Measurements from ENCODE around the gene FAM237A. TPM values are rescaled to one million over a fixed set of nuclear protein-coding genes. Genes with fewer than 3 reads are reported as not detected.
A peak's percentile ranks its signal among the peaks of the same experiment; 100 is the strongest.

Gene FAM237A
- not detected for total RNA-seq

DNA sequence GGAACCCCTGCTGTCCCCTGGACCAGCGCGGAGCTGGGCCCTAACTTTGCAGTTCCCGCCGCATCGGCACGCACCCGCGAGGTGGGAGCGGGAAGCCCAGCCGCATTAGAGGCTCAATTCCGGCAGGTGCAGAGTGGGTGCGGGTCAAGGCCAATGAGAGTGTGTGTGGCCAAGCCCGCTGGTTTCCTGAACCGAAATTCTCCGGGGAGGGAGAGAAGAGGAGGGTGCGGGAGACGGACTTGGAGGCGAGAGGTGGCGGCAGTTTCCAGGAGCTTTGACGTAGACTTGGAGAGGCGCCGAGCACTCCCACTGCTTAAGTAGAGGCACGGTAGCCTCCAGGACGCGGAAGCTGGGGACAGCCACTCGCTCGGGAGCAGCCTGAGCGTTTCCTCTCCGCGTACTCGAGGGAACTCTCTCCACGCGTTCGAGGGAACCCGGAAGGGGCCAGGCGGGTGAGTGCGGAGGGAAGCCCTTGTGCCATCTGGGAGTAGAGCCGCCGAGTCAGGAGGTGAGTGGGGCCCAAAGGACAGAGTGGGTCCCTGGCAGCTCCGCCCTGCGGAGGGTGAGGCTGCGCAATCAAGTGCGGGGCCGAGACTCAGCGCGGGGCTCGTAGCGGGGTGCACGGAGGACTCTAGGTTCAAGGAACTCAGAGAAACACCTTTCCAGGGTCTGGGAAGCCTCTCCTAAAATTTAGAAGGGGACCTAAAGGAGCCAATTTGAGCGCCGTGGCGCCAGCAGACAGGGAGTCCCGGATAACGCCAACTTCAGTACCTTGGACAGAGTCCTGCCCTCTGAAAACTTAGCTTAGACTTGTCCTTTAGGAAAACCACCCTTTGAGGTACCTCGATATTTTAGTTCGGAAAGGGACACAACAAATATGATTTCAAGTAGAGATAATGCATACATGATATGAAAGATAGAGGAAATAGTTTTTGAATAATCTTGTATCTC is at the start of gene FAM237A:
FAM237A (plus strand) TSS at position 413 of the 951 bp plus-strand sequence. CDS start 1,750 bp downstream, outside the sequence.
- ATAC-seq (peak; percentile 83), DNase-seq (ENCODE audit: low spot score) (peak; percentile 44)

DNA sequence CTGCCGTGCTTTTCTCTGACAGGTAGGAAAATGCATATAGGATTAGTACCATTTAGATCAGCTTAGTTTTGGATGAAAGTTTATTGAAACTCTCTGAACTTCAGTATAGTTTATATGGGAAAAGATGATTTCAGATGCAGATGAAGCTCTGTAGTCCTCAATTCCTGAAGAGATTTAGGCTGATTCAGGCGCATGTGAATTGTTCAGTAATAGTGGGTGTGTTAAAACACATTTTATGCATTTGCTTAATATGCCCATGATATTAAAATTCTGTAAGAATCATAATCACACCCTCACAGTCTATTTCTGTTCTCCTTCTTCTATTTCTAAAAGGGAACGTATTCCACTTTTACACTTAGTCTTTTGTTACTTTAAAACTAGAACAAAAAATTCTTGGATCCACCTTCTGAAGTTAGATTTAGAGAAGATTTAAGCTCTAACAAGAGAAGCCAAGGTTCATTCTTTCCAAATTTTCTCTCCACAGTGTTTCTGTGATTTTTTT is 44.5 kb upstream of the FAM237A start:
- DNase-seq (ENCODE audit: low spot score), result no peak

GRCh38 chr2:206603243-206603642 is 39.0 kb upstream of the FAM237A start:
- ATAC-seq, result no peak

More for the DNA sequence above, 44.5 kb upstream of the FAM237A start:
- ATAC-seq, result no peak

DNA sequence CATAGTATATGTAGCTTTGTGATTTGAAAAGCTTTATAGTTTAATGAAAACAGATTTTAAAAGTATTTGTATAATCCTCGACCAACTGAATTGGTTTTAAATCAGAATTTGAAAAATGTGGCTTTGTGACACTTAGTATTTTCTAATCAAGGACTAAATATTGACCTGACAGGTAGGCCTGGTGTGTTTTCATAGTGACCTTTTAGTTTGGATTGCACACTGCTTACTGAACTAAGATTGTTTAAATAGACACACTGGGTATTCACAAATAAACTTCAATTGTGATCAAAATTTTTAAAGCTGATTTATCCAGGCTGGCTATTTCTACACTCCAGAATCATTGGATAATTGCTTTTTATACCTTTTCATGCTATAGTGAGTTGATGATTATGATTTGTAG is 31.8 kb upstream of the FAM237A start:
- DNase-seq (ENCODE audit: low spot score) (no peak), ATAC-seq (peak; percentile 54)

More at GRCh38 chr2:206603243-206603642, 39.0 kb upstream of the FAM237A start:
- DNase-seq (ENCODE audit: low spot score), result no peak

DNA sequence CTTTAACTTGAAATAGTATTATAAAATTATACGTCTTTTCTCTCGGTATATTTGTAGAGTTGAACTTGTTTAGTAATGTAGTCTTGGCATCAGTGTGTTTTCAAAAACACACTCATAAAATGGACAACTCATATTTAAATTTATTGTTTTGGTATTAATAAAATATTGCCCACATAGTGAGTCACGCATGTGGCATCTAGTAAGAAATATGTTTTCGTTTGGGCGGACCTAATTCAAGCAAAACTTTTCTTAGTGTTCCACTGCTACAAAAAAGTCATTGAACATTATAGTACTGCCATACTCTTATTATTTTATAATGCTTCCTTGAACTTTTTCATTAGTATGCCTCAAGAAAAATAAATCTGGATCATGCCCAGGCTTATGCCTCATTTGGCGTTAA is 31.1 kb upstream of the FAM237A start:
- DNase-seq (ENCODE audit: low spot score) (no peak), ATAC-seq (no peak)

DNA sequence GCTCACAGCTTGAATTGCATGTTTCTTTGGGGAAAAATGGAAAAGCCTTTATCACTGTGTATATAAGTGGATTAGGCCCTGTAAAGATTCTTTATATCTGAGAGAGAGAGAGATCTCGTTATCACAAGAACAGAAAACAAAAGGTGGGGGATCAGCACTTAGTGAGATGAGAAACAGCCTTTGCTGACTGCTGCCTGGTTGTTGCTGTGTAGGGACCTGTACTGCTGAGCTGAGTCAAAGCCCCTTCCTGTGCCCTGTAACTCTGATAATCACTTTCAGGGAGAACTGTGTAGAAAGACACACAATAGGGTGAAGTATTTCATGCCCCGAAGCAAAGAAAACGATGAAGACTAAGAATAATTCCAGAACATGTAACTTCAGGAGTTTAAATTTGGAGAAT is 30.6 kb upstream of the FAM237A start:
- DNase-seq (ENCODE audit: low spot score) (no peak), ATAC-seq (no peak)

DNA sequence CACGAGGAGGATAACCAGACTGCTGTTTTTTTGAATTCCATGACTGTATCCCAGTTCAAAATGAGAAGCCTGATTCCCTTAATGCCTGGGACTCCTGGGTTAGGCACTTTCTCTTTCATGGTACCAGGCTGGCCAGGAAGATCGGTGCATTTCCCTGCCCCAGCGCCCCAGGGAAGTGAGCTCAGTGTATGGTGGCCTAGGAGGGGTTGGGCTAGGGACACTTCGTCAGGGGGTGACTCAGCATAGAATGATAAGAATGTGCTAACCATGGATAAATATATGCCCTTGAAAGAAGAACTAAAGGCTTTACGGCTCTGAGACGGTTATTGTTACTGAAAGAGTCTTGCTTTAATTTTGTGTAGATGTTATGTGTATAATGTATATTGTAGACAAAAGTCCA is 27.5 kb upstream of the FAM237A start:
- DNase-seq (ENCODE audit: low spot score), result no peak
- ATAC-seq, result no peak

- no peak for DNase-seq (ENCODE audit: low spot score)
- ATAC-seq, result no peak
Observed at GRCh38 chr2:206615417-206616089, 26.7 kb upstream of the FAM237A start.

DNA sequence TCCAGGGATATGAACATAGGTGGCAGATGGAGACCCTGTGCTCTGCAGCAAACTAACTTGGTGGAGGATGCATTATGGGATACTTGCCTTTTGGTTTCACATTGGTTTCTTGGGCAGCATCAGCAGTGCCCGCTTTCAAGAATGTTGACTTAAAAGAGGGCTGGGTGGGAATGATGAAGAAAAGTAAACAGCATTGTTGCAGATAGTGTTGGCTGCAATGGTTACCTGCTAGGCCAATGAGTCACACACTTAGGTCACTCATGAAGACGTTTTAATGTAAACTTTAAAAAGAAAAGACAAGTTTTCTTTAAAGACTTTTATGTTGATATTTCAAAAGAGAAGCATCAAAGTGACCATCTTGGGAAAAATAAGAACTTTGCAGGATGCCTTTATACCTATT is 26.1 kb upstream of the FAM237A start:
- DNase-seq (ENCODE audit: low spot score) (no peak), ATAC-seq (no peak)

DNA sequence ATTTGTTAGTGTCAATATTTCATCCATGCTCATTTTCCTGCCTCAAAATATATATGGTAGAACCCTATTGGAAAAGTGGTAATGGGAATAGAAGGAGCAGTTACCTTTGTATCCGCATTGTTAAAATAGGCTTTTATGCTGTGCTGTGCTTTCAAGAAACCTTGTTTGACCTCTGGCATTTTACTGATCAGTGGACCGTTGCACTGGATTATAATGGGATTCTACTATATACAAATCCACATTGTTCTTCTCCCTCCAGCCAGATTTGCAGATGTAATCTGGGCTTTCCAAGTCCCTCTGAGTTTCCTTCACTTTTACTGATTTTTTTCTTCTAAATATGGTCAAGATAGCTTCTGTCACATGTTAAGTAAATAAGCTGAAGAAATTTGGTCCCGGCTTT is 23.3 kb upstream of the FAM237A start:
- DNase-seq (ENCODE audit: low spot score), result no peak
- no peak for ATAC-seq

GRCh38 chr2:206626108-206626507 is 16.2 kb upstream of the FAM237A start:
- ATAC-seq (no peak), DNase-seq (ENCODE audit: low spot score) (no peak)

DNA sequence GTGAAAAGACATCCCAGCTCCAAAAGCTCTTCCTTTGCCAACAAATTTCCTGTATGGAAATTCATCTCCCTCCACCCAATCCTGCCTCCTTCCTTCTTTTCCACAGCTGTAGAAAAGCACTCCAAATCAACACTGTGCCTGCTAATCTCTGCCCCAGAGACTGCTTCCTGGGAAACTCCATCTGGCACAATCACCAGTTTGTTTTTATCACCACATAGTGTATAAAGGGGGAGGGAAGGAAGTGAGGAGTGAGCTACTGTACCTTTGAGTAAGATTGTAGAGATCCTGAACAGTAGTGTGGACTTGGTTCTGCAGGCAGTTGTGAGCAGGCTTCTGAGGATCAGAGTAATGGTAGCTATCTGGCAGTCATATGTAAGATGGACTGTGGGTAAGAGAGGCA is 14.7 kb upstream of the FAM237A start:
- ATAC-seq, result no peak
- no peak for DNase-seq (ENCODE audit: low spot score)

DNA sequence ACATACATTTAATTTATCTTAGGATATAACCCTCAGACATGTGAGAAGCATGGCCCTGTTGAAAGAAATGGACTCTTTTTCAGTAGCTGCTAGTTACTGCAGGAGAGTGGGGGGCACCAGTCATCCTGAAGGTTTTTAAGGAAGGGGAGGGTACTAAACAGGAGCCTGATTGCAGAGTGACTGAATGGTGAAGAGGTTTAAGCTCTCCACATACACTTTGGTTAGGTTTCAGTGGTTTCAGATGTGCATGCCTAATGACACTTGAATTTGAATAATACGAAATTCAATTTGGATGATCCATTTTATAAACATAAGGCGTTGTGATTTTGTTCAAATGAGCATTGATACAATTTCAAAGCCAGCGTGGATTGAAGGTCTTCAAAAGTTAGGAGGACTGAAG is 10.9 kb upstream of the FAM237A start:
- ATAC-seq, result no peak
- no peak for DNase-seq (ENCODE audit: low spot score)

DNA sequence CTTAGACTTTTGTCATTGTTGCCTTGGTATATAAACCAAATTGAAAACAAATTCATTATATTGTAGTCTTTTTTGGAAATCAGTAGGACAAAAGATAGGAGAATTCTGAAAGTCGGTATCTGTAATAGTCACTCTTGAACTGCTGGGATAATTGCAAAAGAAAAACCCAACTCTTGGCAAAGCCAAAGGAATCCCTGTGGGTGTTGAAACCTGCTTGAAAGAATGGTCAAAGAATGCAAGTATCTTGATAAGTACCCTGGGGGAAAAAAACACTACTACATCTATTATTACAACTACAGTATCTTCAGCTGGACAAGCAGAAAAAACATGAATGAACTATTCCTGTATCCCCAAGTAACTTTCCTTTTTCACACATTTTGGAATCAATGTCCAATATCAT is 7.3 kb upstream of the FAM237A start:
- DNase-seq (ENCODE audit: low spot score) (no peak), ATAC-seq (no peak)

- no peak for ATAC-seq
- DNase-seq (ENCODE audit: low spot score), result no peak
Observed at GRCh38 chr2:206639636-206640035, 2.7 kb upstream of the FAM237A start.

GRCh38 chr2:206641226-206641625 is 1.1 kb upstream of the FAM237A start:
- ATAC-seq, result no peak
- no peak for DNase-seq (ENCODE audit: low spot score)

DNA sequence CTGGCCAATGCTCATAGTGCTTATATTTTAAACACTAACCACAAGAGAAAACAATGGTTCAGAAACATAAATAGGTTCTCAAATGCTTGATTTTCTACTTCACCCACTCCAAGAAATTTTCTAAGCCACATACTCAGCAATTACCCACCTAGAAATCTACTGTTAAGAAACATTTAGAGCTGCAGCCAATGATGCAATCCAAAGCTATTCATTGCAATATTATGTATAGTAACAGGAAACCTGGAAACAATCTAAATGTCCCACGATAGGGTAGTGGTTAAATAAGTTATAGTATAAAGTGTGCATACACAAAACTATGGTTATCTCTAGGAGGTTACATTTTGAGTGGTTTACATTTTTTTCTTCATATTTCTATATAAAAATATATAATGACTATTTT is 5.7 kb downstream of the FAM237A start:
- ATAC-seq, result no peak
- no peak for DNase-seq (ENCODE audit: low spot score)

DNA sequence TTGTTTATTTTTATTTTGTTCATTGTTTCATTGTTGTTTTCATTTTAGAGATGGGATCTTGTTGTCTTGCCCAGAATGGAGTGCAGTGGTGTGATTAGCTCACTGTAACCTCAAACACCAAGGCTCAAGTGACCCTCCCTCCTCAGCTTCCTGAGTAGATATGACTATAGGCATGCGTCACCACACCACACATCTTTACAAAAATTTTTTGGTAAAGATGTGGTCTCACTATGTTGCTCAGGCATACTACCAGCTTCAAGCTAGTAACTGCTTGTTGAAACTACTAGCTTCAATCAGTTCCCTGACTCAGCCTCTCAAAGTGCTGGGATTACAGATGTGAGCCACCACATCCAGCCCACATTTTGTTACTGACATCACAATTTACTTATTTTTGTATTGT is 14.8 kb downstream of the FAM237A start:
- DNase-seq (ENCODE audit: low spot score), result no peak
- ATAC-seq, result no peak

DNA sequence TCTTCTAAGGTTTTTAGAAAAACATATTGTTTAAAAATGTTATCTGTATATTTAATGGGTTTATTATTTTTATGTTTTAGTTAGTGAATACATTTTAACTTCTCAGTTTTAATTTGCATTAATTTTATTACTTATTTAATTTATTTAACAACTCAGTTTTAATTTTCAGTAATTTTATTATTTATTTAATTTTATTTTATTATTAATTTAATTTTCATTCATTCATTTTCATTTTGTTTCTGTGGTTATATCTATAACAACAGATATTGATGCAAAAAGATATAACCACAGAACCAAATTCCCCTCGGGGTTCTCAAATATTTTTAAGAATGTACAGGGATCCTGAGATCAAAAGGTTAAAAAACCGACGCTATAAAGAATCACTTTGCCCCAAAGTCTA is 23.0 kb downstream of the FAM237A start:
- ATAC-seq, result no peak
- DNase-seq (ENCODE audit: low spot score), result no peak

- no peak for ATAC-seq
- DNase-seq (ENCODE audit: low spot score), result no peak
Observed at GRCh38 chr2:206670531-206671319, 28.4 kb downstream of the FAM237A start.

- no peak for ATAC-seq
- DNase-seq (ENCODE audit: low spot score), result no peak
Observed at GRCh38 chr2:206683546-206683945, 41.3 kb downstream of the FAM237A start.

Measured in left lobe of liver (tissue), 2 donors.